ENCODE results near the gene APOE. TPM values are rescaled to one million over a fixed set of nuclear protein-coding genes. Genes with fewer than 3 reads are reported as not detected.
A peak's percentile ranks its signal among the peaks of the same experiment; 100 is the strongest.

The APOE gene
- total and polyA plus RNA-seq, 2 of the 13 experiments (the other 11 are each of a cell fraction or from before 2014, with no cell fraction given) = 1,328 to 1,470 TPM

GRCh38 chr19:44903602-44904425 is 1.8 kb upstream of the APOE start (continued):
- TF ChIP-seq PRDM15 (CRISPR knock-in tag; IDR thresholded peaks at IDR 0.05) (0 out of 2 replicates have a peak, but pooled peaks have one; percentile 26), ATAD3A (CRISPR knock-in tag; IDR thresholded peaks at IDR 0.05) (no peak), ZNF766 (CRISPR knock-in tag; IDR thresholded peaks at IDR 0.05; ENCODE audit: borderline replicate concordance) (peak; percentile 66; the same call in 1 of the 2 replicates), ZNF670 (CRISPR knock-in tag; IDR thresholded peaks at IDR 0.05; ENCODE audit: borderline replicate concordance) (peak; percentile 88; the same call in 1 of the 2 replicates), GTF3A (CRISPR knock-in tag; conservative IDR thresholded peaks at IDR 0.05) (peak; percentile 91; the same call in 1 of the 2 replicates), RXRA (CRISPR knock-in tag; IDR thresholded peaks at IDR 0.05) (peak; percentile 96), ZBTB39 (CRISPR knock-in tag; IDR thresholded peaks at IDR 0.05) (peak; percentile 91), ISL2 (CRISPR knock-in tag; IDR thresholded peaks at IDR 0.05) (peak; percentile 70), HOXA5 (CRISPR knock-in tag; IDR thresholded peaks at IDR 0.05) (peak; percentile 63; the same call in 1 of the 2 replicates), RNF219 (CRISPR knock-in tag; IDR thresholded peaks at IDR 0.05) (no peak), KLF16 (CRISPR knock-in tag; IDR thresholded peaks at IDR 0.05) (peak in 1 of 2 experiments; percentile 91; a peak in 2 of 4 replicates), ZNF20 (CRISPR knock-in tag; IDR thresholded peaks at IDR 0.05) (no peak), HNRNPL (IDR thresholded peaks at IDR 0.05; ENCODE audit: low read depth, low read length) (peak; percentile 76), SNAPC5 (CRISPR knock-in tag; IDR thresholded peaks at IDR 0.05; ENCODE audit: borderline replicate concordance) (peak; percentile 85; the same call in 1 of the 2 replicates), ZNF543 (CRISPR knock-in tag; IDR thresholded peaks at IDR 0.05) (peak; percentile 88), ZFP90 (CRISPR knock-in tag; IDR thresholded peaks at IDR 0.05; ENCODE audit: borderline replicate concordance) (peak; percentile 40), ZNF235 (CRISPR knock-in tag; IDR thresholded peaks at IDR 0.05; ENCODE audit: borderline replicate concordance) (0 out of 2 replicates have a peak, but pooled peaks have one; percentile 32), GATAD1 (CRISPR knock-in tag; IDR thresholded peaks at IDR 0.05) (peak; percentile 61), NFKB2 (CRISPR knock-in tag; IDR thresholded peaks at IDR 0.05; ENCODE audit: borderline replicate concordance) (peak; percentile 33; the same call in 1 of the 2 replicates), PAX8 (CRISPR knock-in tag; IDR thresholded peaks at IDR 0.05; ENCODE audit: borderline replicate concordance) (0 out of 2 replicates have a peak, but pooled peaks have one; percentile 63), SAFB2 (CRISPR knock-in tag; IDR thresholded peaks at IDR 0.05; ENCODE audit: borderline replicate concordance, low read depth) (peak; percentile 88)

All from HepG2 (cell line).